HUDEP-2 (cell line): ENCODE measurements around the gene ITPKB.

Experiments
- DNase-seq, 76 experiments: peaks; one replicate each; lab custom pipeline; 2025; ENCODE audit not compliant: unreplicated experiment in 76 of 76; lab: John Stamatoyannopoulos, UW

ITPKB gene

DNA sequence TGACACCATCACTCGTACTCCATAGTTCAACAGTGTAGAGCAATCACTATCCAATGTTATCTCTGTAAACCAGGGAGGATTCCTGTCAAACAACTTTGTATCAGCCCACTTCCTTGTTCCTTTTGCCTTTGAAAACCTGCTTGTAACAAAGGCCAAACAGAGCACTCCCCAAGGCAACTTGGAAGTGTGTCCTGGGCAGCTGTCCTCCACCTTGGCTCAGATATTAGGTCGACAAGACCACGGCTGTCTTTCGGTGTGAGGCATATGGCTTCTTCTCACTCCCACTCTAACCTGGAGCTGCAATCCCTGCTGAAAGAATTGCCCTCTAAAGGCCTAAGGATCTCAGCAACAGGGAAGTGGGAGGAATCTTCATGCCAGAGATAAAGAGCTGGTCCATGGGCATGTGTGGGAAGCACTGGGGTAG is 66.7 kb downstream of the ITPKB start:
- no peak for DNase-seq

DNA sequence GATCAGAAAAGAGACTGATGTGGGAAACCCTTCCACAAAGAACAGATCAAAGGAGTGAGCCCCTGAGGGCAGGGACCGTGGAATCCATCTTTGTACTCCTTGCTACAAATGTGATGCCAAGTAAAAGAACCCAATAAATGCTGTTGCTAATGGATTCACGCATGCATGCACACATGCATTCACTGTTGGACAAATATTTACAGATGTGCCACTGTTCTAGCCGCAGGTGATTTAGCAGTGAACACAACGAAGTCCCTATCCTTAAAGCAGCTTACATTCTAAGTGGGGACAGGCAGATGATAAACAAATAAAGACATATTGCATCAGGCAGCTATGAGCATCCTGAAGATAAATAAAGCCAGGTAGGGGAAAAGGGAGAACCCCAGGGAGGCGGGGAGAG is 67.8 kb downstream of the ITPKB start:
- no peak for DNase-seq

DNA sequence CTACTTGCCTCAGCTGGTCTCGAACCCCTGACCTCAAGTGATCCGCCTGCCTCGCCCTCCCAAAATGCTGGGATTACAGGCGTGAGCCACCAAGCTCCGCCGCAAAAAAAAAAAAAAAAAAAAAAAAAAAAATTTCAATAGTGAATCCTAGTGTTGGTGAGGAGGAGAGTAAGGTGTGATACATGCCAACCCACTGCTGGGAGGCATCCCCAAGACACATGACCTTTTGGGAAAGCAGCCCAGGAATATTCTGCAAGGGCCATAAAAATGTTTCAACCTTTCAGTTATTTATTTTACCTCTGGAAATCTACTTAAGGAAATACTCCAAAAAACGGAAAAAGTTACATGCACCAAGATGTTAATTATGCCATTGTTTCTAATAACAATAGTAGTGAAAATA is 69.0 kb downstream of the ITPKB start:
- DNase-seq = no peak

DNA sequence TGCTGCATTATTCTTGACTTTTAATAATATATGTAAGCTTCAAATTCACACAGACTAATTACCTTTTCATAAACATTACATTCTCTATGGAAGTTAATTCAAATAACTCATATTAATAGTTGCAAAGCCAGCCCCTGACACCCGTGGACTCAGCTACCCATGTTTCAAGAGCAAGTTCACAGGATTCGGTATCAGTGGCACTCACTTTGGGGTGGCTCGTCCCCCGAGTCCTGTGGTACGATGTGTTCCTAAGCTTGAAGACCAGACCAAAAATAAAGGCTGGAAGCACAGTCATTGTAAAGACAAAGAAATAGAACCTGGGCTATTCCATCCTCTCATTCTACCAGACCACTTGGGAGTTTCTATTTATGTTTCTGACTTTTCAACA is 70.9 kb downstream of the ITPKB start:
- no peak for DNase-seq

- DNase-seq = no peak
Observed at GRCh38 chr1:226666692-226667091, 72.4 kb downstream of the ITPKB start.

DNA sequence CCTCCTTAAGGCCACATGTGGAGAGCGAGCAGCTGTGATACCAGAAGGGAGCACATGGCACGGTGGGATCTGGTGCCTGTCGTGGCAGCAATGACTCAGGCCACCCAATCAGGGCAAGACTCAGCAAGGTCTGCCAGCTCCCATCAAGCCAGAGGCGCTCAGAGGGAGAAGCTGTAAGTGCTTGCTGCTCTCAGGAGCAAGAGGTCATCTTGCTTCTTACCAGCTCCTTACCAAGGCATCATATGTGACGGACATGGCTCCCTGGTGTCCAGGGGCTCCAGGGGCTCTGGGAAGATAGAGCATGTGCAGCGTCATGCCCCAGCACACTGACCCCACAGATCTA is 72.9 kb downstream of the ITPKB start:
- DNase-seq = no peak

- DNase-seq = no peak
Observed at GRCh38 chr1:226665505-226666163, 73.4 kb downstream of the ITPKB start.

DNA sequence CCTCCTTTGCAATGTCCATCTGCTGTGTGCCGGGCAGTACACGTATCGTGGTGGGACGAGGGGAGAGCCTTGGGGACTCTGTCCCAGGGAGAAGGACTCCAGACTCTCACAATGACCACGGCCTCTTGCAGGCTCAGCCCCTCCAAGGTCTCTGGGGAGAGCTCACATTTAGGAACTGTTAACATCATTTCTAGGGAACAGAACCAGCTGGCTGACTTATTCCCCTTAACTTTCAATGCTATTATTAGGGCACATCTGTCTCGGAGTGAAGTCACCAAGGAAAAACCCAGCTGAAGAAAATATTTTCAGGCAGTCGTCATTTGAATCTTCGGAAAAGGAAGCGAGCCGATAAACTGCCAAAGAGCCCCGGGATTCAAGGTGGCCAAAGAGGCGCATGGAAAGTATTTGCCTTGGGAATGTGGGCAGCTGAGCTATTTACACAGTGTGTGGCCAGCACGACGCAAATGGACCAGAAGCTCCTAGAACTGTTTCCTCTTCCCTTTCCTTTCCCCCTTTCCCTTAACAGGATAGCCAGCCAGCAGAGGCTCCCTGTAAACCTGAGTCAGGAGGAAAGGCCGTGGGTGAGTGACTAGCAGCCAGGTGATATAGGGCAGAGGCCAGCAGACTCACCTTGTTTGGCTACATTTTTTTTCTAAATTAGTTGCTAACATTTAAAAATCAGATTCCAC is 74.5 kb downstream of the ITPKB start:
- DNase-seq = no peak

GRCh38 chr1:226663327-226663704 is 75.8 kb downstream of the ITPKB start:
- no peak for DNase-seq

DNA sequence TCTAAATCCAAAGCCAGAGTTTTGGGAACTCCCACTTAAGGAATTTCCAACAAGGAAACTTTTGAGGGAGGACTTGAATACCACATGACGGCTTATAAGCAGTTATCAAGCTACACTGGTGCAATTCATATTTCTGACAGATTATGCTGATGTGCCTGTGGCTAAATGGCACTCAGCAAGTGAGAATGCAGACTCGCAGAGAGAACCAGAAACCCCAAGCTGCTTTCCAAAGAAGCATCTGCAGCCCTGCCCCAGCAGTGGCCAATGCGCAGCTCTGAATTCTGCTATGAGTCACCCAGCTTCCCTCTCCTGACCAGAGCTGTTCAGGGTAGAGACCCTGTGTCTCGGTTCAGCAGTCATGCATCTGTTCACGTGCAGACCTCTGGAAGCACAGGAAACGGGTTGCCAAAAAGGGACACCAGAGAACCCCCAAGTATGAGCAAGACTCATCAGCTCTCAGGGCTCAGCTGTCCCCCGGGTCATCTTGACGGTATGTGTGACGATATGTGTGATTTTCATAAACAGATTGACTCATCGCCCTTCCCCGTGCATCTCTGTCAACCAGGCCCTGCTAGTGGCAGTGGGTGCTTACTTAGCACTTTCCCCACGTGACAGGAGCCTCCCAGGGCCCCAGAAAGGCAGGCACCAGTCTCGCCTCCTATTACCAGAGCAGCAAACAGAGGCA is 76.3 kb downstream of the ITPKB start:
- peak in 1 of 76 experiments; percentile 14 for DNase-seq

- DNase-seq = no peak
Observed at GRCh38 chr1:226661965-226662364, 77.1 kb downstream of the ITPKB start.

- DNase-seq = no peak
Observed at GRCh38 chr1:226661271-226661670, 77.8 kb downstream of the ITPKB start.

- no peak for DNase-seq
Observed at GRCh38 chr1:226660410-226661182, 78.5 kb downstream of the ITPKB start.

GRCh38 chr1:226659641-226660040 is 79.4 kb downstream of the ITPKB start:
- DNase-seq = no peak

GRCh38 chr1:226659136-226659535 is 79.9 kb downstream of the ITPKB start:
- DNase-seq = no peak

- no peak for DNase-seq
Observed at GRCh38 chr1:226658546-226659125, 80.4 kb downstream of the ITPKB start.

DNA sequence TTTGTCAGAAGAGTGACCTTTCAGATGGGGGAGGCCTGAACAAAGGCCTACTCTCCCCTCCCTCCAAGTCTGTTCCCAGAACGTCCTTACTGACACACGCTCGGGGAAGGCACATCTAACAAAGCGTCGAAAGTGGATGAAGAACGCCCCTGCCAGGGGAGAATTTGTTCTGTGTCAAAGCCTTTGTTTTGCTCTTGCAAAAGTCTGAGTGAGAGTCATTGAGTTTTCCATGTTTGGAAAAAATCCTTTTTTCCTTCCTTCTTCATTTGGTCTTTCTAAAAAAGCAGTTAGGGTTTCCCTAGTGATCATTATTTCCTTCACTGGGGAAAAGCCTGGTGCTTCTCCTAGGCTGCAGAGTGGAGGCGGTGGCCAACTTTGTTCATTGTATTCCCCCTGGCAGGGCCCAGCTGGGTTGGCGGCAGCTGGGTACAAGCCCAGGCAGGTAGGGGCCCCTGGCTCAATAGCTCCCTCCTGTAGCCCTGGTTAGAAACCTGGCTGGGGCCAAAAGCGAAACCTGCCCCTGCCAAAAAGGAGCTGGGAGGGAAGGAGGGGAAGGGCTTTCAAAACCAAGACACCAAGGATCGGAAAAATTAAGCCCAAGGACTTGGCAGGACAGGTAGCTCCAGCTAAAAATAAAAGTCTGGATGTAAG is 81.1 kb downstream of the ITPKB start:
- no peak for DNase-seq

- DNase-seq = no peak
Observed at GRCh38 chr1:226656601-226657277, 82.3 kb downstream of the ITPKB start.

DNA sequence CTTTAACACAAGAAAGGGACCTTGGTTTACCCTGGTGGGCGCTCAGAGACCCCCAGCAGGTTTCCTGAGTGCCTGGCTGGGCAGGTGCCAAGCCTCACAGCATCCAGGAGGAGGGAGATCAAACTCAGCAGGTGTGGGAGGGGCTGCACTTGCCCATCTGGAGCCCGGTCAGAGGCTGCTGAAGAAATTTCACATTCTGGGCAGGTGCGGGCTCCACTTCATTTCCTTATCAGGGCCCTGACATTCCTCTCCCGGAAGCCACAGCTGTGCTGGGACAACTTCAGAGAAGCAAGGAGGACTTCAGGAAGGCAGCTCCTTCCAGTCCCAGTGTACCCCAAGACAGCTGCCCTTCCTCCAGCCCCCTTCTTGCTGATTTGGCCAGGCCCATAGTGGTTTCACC is 82.9 kb downstream of the ITPKB start:
- DNase-seq = no peak
